Loucy (cell line): ENCODE results near the gene PITX2.

ENCODE experiments used
- EZH2phosphoT487 ChIP-seq: fragments of 200-600 bp; IDR thresholded peaks from 2 replicates; pipeline ENCODE4 v1.6.1; 2018; ENCODE audit warnings: antibody characterized with exemption, mild to moderate bottlenecking, moderate library complexity, borderline replicate concordance
- TF ChIP-seq, protein P1 (sequence below): fragments of 200-600 bp; sonication (generic); conservative IDR thresholded peaks from 2 replicates; pipeline ENCODE4 v1.5.1; 2014; ENCODE audit warnings: mild to moderate bottlenecking, antibody characterized with exemption, low read length

DNA sequence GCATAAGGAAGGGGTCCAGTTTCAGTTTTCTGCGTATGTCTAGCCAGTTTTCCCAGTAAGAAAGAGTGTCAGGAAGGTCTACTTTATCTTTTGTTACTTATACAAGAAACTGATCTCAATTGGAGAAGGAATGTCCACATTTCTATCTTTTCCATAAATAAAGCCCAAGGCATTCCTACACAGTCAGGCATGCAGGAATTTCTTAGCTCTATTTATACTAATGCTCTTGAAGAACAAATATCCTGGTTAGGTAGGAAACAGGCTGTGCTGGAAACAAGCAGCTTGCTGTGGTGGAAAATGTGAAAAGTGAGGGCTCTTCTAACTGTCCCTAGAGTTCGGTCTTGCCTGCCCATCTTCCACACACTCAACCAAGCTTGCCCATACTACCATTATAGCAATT, 37.9 kb upstream of the PITX2 start:
- TF ChIP-seq, protein P1, sequence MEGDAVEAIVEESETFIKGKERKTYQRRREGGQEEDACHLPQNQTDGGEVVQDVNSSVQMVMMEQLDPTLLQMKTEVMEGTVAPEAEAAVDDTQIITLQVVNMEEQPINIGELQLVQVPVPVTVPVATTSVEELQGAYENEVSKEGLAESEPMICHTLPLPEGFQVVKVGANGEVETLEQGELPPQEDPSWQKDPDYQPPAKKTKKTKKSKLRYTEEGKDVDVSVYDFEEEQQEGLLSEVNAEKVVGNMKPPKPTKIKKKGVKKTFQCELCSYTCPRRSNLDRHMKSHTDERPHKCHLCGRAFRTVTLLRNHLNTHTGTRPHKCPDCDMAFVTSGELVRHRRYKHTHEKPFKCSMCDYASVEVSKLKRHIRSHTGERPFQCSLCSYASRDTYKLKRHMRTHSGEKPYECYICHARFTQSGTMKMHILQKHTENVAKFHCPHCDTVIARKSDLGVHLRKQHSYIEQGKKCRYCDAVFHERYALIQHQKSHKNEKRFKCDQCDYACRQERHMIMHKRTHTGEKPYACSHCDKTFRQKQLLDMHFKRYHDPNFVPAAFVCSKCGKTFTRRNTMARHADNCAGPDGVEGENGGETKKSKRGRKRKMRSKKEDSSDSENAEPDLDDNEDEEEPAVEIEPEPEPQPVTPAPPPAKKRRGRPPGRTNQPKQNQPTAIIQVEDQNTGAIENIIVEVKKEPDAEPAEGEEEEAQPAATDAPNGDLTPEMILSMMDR = no peak
- no peak for TF ChIP-seq EZH2phosphoT487
